H1 (cell line): ENCODE measurements around the gene GDF15. TPM values are rescaled to one million over a fixed set of nuclear protein-coding genes. Genes with fewer than 3 reads are reported as not detected.

ENCODE experiments used
- CTCF ChIA-PET: fragments of 300-600 bp; sonication (Branson Sonifier 250); formaldehyde crosslinking; loops from one replicate; lab custom pipeline; 2021; ENCODE audit not compliant: partially characterized antibody; lab: Charles Lee
- POLR2A ChIA-PET: fragments of 300-600 bp; sonication (Branson Sonifier 250); formaldehyde crosslinking; loops from one replicate; lab custom pipeline; 2021; ENCODE audit warnings: inconsistent platforms; ENCODE audit not compliant: partially characterized antibody; lab: Charles Lee
- DNase-seq, 2 experiments: peaks; one replicate each; pipeline versions ENCODE4 v3.0.0 to v3.0.0-alpha.2; 2010 to 2022; ENCODE audit warnings: low spot score in 2 of 2, low read depth in 1 of 2, mixed read lengths in 1 of 2
- FAIRE-seq: peaks from 2 replicates; lab custom pipeline; 2011; peaks lifted over from hg19 to GRCh38; lab: Jason Lieb, UNC
- H2AFZ ChIP-seq: 2 replicates; pipeline ENCODE4 v1.8.1; 2012; ENCODE audit warnings: low read length, inconsistent platforms
- H2AK5ac ChIP-seq: 2 replicates; pipeline ENCODE4 v1.6.1; 2013; ENCODE audit warnings: low read depth, low read length
- H2BK120ac ChIP-seq: replicated peaks from 2 replicates; pipeline ENCODE3; 2013; ENCODE audit warnings: low read depth, low read length, inconsistent platforms
- H2BK12ac ChIP-seq: 2 replicates; pipeline ENCODE4 v1.6.1; 2013; ENCODE audit warnings: low read depth, low read length
- H2BK15ac ChIP-seq: 2 replicates; pipeline ENCODE4 v1.6.1; 2013; ENCODE audit warnings: low read length
- H2BK20ac ChIP-seq: 2 replicates; pipeline ENCODE4 v1.6.1; 2013; ENCODE audit warnings: low read length
- H2BK5ac ChIP-seq: 2 replicates; pipeline ENCODE4 v1.6.1; 2013; ENCODE audit warnings: low read depth, low read length
- H3K14ac ChIP-seq: 2 replicates; pipeline ENCODE4 v1.6.1; 2013; ENCODE audit warnings: inconsistent platforms; ENCODE audit not compliant: insufficient read length
- H3K18ac ChIP-seq: 2 replicates; pipeline ENCODE4 v1.6.1; 2013; ENCODE audit warnings: low read length; ENCODE audit errors: extremely low read depth
- H3K23ac ChIP-seq: 2 replicates; pipeline ENCODE4 v1.6.1; 2013; ENCODE audit warnings: inconsistent platforms; ENCODE audit not compliant: insufficient read length
- H3K23me2 ChIP-seq: 2 replicates; pipeline ENCODE4 v1.6.1; 2013; ENCODE audit warnings: low read depth, low read length
- H3K27ac ChIP-seq: 2 replicates; pipeline ENCODE4 v1.6.1; 2011; ENCODE audit warnings: low read depth, low read length, inconsistent platforms
- H3K27me3 ChIP-seq, 4 experiments: replicated peaks in 1 of 4; 1 replicate in 1 of 4; 2 replicates in 3 of 4; pipeline versions ENCODE4 v1.6.1 to v1.8.1; 2011 to 2013; ENCODE audit warnings: low read length in 3 of 4, mild to moderate bottlenecking in 3 of 4, inconsistent platforms in 2 of 4, mixed read lengths in 2 of 4, moderate library complexity in 1 of 4; ENCODE audit not compliant: control insufficient read depth in 3 of 4, insufficient read depth in 3 of 4; ENCODE audit errors: extremely low read depth in 1 of 4
- H3K36me3 ChIP-seq, 4 experiments: 2 replicates each; pipeline versions ENCODE4 v1.6.1 to v1.8.1; 2011 to 2013; ENCODE audit warnings: mild to moderate bottlenecking in 4 of 4, low read length in 3 of 4, moderate library complexity in 2 of 4, control low read depth in 1 of 4, inconsistent platforms in 1 of 4; ENCODE audit not compliant: insufficient read depth in 4 of 4, control insufficient read depth in 2 of 4
- H3K4ac ChIP-seq: replicated peaks from 2 replicates; pipeline ENCODE3; 2013; ENCODE audit warnings: low read length, low read depth, mixed read lengths, inconsistent platforms; ENCODE audit not compliant: insufficient read length
- H3K4me1 ChIP-seq, 4 experiments: replicated peaks in 1 of 4; 1 replicate in 1 of 4; 2 replicates in 3 of 4; pipeline versions ENCODE4 v1.6.1 to v1.8.1; 2011 to 2013; ENCODE audit warnings: low read length in 3 of 4, inconsistent platforms in 2 of 4, mixed read lengths in 1 of 4; ENCODE audit not compliant: insufficient read depth in 4 of 4, control insufficient read depth in 3 of 4
- H3K4me2 ChIP-seq, 2 experiments: 2 replicates each; pipeline versions ENCODE4 v1.6.1 to v1.8.1; 2011 to 2013; ENCODE audit warnings: low read depth in 2 of 2, low read length in 2 of 2, control low read depth in 1 of 2, inconsistent platforms in 1 of 2, mild to moderate bottlenecking in 1 of 2; ENCODE audit not compliant: insufficient read depth in 1 of 2
- H3K4me3 ChIP-seq, 4 experiments: fragments of 200-600, 300-600 bp in 1 of 4; sonication (generic), shearing (Covaris generic), sonication (Bioruptor Twin) in 1 of 4; 2 replicates each; pipeline versions ENCODE4 v1.5.1 to v1.8.1; 2011 to 2016; ENCODE audit warnings: low read length in 4 of 4, low read depth in 3 of 4, control low read depth in 2 of 4, inconsistent platforms in 2 of 4, mild to moderate bottlenecking in 2 of 4, mixed read lengths in 1 of 4, moderate library complexity in 1 of 4; ENCODE audit not compliant: insufficient read depth in 2 of 4; ENCODE audit errors: extremely low read depth in 1 of 4
- H3K56ac ChIP-seq: replicated peaks from 2 replicates; pipeline ENCODE3; 2013; ENCODE audit warnings: low read depth, mild to moderate bottlenecking, mixed read lengths, low read length, inconsistent platforms; ENCODE audit not compliant: insufficient read length
- H3K79me1 ChIP-seq: 2 replicates; pipeline ENCODE4 v1.6.1; 2013; ENCODE audit warnings: low read depth, low read length, control low read depth
- H3K79me2 ChIP-seq, 2 experiments: 2 replicates each; pipeline versions ENCODE4 v1.6.1 to v1.8.1; 2012 to 2013; ENCODE audit warnings: low read length in 2 of 2, mild to moderate bottlenecking in 2 of 2, inconsistent platforms in 1 of 2; ENCODE audit not compliant: insufficient read depth in 2 of 2, control insufficient read depth in 1 of 2
- H3K9ac ChIP-seq, 4 experiments: replicated peaks in 1 of 4; 1 replicate in 1 of 4; 2 replicates in 3 of 4; pipeline versions ENCODE4 v1.6.1 to v1.8.1; 2011 to 2013; ENCODE audit warnings: low read depth in 3 of 4, low read length in 3 of 4, control low read depth in 2 of 4, mild to moderate bottlenecking in 2 of 4, moderate library complexity in 2 of 4, inconsistent platforms in 1 of 4; ENCODE audit errors: extremely low read depth in 1 of 4
- H3K9me3 ChIP-seq, 2 experiments: 2 replicates each; pipeline versions ENCODE4 v1.6.1 to v1.8.1; 2012 to 2013; ENCODE audit warnings: mild to moderate bottlenecking in 2 of 2, moderate library complexity in 2 of 2, control low read depth in 1 of 2, inconsistent platforms in 1 of 2, low read depth in 1 of 2, low read length in 1 of 2, mixed read lengths in 1 of 2; ENCODE audit not compliant: insufficient read depth in 2 of 2
- H4K20me1 ChIP-seq, 2 experiments: replicated peaks in 1 of 2; 2 replicates each; pipeline versions ENCODE3 to v1.8.1; 2011 to 2013; ENCODE audit warnings: inconsistent platforms in 2 of 2, low read length in 2 of 2, mild to moderate bottlenecking in 1 of 2; ENCODE audit not compliant: insufficient read depth in 2 of 2, control insufficient read depth in 1 of 2
- H4K5ac ChIP-seq: 2 replicates; pipeline ENCODE4 v1.6.1; 2013; ENCODE audit warnings: low read length, low read depth, mixed read lengths, inconsistent platforms; ENCODE audit not compliant: insufficient read length
- H4K8ac ChIP-seq: 2 replicates; pipeline ENCODE4 v1.8.0; 2013; ENCODE audit warnings: mild to moderate bottlenecking, moderate library complexity, low read length, inconsistent platforms; ENCODE audit not compliant: insufficient read depth; ENCODE audit errors: extremely low read depth
- H4K91ac ChIP-seq: replicated peaks from 2 replicates; pipeline ENCODE3; 2013; ENCODE audit warnings: low read length, mixed read lengths, inconsistent platforms; ENCODE audit not compliant: insufficient read length
- ATF2 ChIP-seq: IDR thresholded peaks from 2 replicates; pipeline ENCODE4 v1.6.1; 2012; ENCODE audit warnings: low read length, inconsistent platforms
- BCL11A ChIP-seq, 2 experiments: IDR thresholded peaks; one replicate each; pipeline ENCODE4 v1.6.1; 2011; ENCODE audit warnings: low read depth in 2 of 2, low read length in 2 of 2, mild to moderate bottlenecking in 2 of 2
- BRCA1 ChIP-seq: IDR thresholded peaks from 2 replicates; pipeline ENCODE4 v1.6.1; 2012; ENCODE audit warnings: low read depth, low read length, improper control_type of control experiment
- E2F6 ChIP-seq: IDR thresholded peaks from 2 replicates; pipeline ENCODE4 v1.6.1; 2012; ENCODE audit warnings: inconsistent platforms
- HDAC6 ChIP-seq: IDR thresholded peaks from one replicate; pipeline ENCODE4 v1.7.1; 2012; ENCODE audit warnings: low read depth, mild to moderate bottlenecking, inconsistent platforms, low read length, moderate library complexity
- MAX ChIP-seq: IDR thresholded peaks from 2 replicates; pipeline ENCODE4 v1.6.1; 2012; ENCODE audit warnings: inconsistent platforms
- SIN3A ChIP-seq, 2 experiments: IDR thresholded peaks in 1 of 2; conservative IDR thresholded peaks in 1 of 2; 2 replicates each; pipeline ENCODE4 v1.6.1; 2011 to 2012; ENCODE audit warnings: low read length in 2 of 2, improper control_type of control experiment in 1 of 2, low read depth in 1 of 2, mild to moderate bottlenecking in 1 of 2
- SP1 ChIP-seq: IDR thresholded peaks from 2 replicates; pipeline ENCODE4 v1.6.1; 2011; ENCODE audit warnings: low read depth, low read length
- SUZ12 ChIP-seq: fragments of 200-600 bp; sonication (generic); IDR thresholded peaks from 2 replicates; pipeline ENCODE4 v1.6.1; 2012; ENCODE audit warnings: mild to moderate bottlenecking, inconsistent platforms, low read length, moderate library complexity, mixed read lengths
- TBP ChIP-seq: IDR thresholded peaks from 2 replicates; pipeline ENCODE4 v1.6.1; 2011; ENCODE audit warnings: low read depth, low read length, improper control_type of control experiment
- WGBS, 2 experiments: shearing (Covaris generic) in 1 of 2; methylation state at CpG; one replicate each; pipeline versions ENCODE4 v1.1.6 to v1.1.7; 2013 to 2015; ENCODE audit warnings: low lambda C conversion rate in 2 of 2, mixed read lengths in 2 of 2, inconsistent platforms in 1 of 2, low coverage in 1 of 2, missing lambda C conversion rate in 1 of 2; ENCODE audit not compliant: insufficient replicate concordance in 2 of 2, insufficient coverage in 1 of 2, insufficient read length in 1 of 2; ENCODE audit errors: extremely low coverage in 1 of 2, missing lambda C conversion rate in 1 of 2; 5-methylcytosine and 5-hydroxymethylcytosine counted together
- polyA plus RNA-seq, 7 experiments: library from polyadenylated mRNA; depleted of rRNA in 3 of 7; stranded (reverse) in 5 of 7; unstranded in 2 of 7; fragments of >200 nt in 5 of 7; fragments of 200-250 nt in 2 of 7; gene quantifications; 1 replicate in 5 of 7; 2 replicates in 1 of 7; 4 replicates in 1 of 7; pipeline versions ENCODE4 v1.2.1 to v1.2.3, GENCODE V29; 2011 to 2013; ENCODE audit warnings: missing spikeins in 2 of 7, mixed read lengths in 2 of 7
- total RNA-seq: library from RNA; stranded (reverse); fragmentation: NEBNext Ultra II Directional; extraction: Animal tissue kit (Norgen Biotek cat#: 25700); gene quantifications from 2 replicates; pipeline ENCODE4 v1.2.1, GENCODE V29; 2021

Gene GDF15
- total and polyA plus RNA-seq, 2 of the 8 experiments (the other 6 are each of a cell fraction or from before 2014, with no cell fraction given), result 4.1 to 8.5 TPM

- Histone ChIP-seq H3K14ac (no peak overlapping the region), H3K79me1 (peaks cover 3% of the 10 kb centered on the region; the same call in 1 of the 2 replicates), H3K4me1 (peaks cover 0 to 43% (median 29%) of the 10 kb centered on the region in 4 experiments; a peak in 6 of 7 replicates), H3K79me2 (peaks cover 0 to 3% of the 10 kb centered on the region in 2 experiments; a peak in 1 of 4 replicates), H2AK5ac (no peak overlapping the region), H2AFZ (no peak overlapping the region), H3K27me3 (no peaks in the 10 kb centered on the region), H3K4ac (no peak overlapping the region), H3K23ac (no peak overlapping the region), H3K4me3 (no peak overlapping the region), H4K91ac (no peak overlapping the region), H2BK5ac (no peak overlapping the region), H2BK120ac (no peak overlapping the region), H3K27ac (no peak overlapping the region), H2BK15ac (no peak overlapping the region), H3K56ac (no peak overlapping the region), H3K23me2 (peaks cover 6% of the 10 kb centered on the region; the same call in 1 of the 2 replicates), H3K18ac (no peak overlapping the region), H3K9ac (no peak overlapping the region), H4K8ac (no peak overlapping the region), H3K9me3 (no peaks in the 10 kb centered on the region), H4K20me1 (peaks cover 4 to 15% of the 10 kb centered on the region in 2 experiments), H2BK12ac (no peak overlapping the region), H4K5ac (no peak overlapping the region), H2BK20ac (no peak overlapping the region), H3K36me3 (no peaks in the 10 kb centered on the region), H3K4me2 (no peak overlapping the region)
- WGBS, 2 experiments, result 92% methylated on average over 14 of the region's 16 CpGs; no CpG with 5 or more reads in 1 of the 2 experiments
- ChIA-PET POLR2A (interaction anchor here (0.5 to 2.3 kb wide), 3 partner anchors 10 to 322 kb away, joined by 3 to 26 read pairs (median 4); partner anchors contain the start of gene SSBP4), CTCF (interaction anchor here (2.8 kb wide), 1 partner anchor 8 kb away, joined by 14 read pairs; the partner anchor contains the start of gene SSBP4)
- FAIRE-seq, result no peak
- DNase-seq, result no peak
- TF ChIP-seq BRCA1 (no peak), BCL11A (IDR thresholded peaks at IDR 0.05; ENCODE audit: low read depth in 2 of 2, low read length in 2 of 2) (no peak), ATF2 (no peak), SP1 (no peak), MAX (no peak), E2F6 (no peak), SUZ12 (no peak), SIN3A (conservative IDR thresholded peaks at IDR 0.05 in 1 of 2, IDR thresholded peaks at IDR 0.05 in 1 of 2; ENCODE audit: low read depth in 1 of 2, low read length in 2 of 2) (no peak), HDAC6 (no peak), TBP (no peak)
These were observed 41.3 kb downstream of the GDF15 start for GRCh38 chr19:18427080-18427742.
